Smooth muscle cell (in vitro differentiated cells): ENCODE data around the gene AMIGO2. TPM values are rescaled to one million over a fixed set of nuclear protein-coding genes. Genes with fewer than 3 reads are reported as not detected.
"Not testable (repeated sequence)": the region's sequence is repeated elsewhere in the genome, so short reads cannot be mapped to it uniquely, and the experiment has no call there.

Experiments
- DNase-seq: peaks from one replicate; lab custom pipeline; 2025; ENCODE audit not compliant: unreplicated experiment; lab: John Stamatoyannopoulos, UW
- H2AFZ ChIP-seq: fragments of 200-600 bp; sonication (generic); 2 replicates; pipeline ENCODE4 v1.6.0; 2016; ENCODE audit warnings: antibody characterized with exemption, low read depth, mild to moderate bottlenecking
- H3F3A ChIP-seq: fragments of 200-600 bp; sonication (generic); 2 replicates; pipeline ENCODE4 v1.6.0; 2017; ENCODE audit warnings: antibody characterized with exemption, low read depth
- H3K27ac ChIP-seq: fragments of 200-600 bp; sonication (generic); 2 replicates; pipeline ENCODE4 v1.5.1; 2016; ENCODE audit warnings: low read depth, mild to moderate bottlenecking
- H3K27me3 ChIP-seq: fragments of 200-600 bp; sonication (generic); 2 replicates; pipeline ENCODE4 v1.6.1; 2016; ENCODE audit warnings: low read depth, mild to moderate bottlenecking
- H3K36me3 ChIP-seq: fragments of 200-600 bp; sonication (generic); 2 replicates; pipeline ENCODE4 v1.5.1; 2016; ENCODE audit warnings: low read depth
- H3K4me1 ChIP-seq: fragments of 200-600 bp; sonication (generic); 2 replicates; pipeline ENCODE4 v1.5.1; 2016; ENCODE audit warnings: low read depth
- H3K4me2 ChIP-seq: fragments of 200-600 bp; sonication (generic); 2 replicates; pipeline ENCODE4 v1.6.0; 2016; ENCODE audit warnings: mild to moderate bottlenecking
- H3K4me3 ChIP-seq: fragments of 200-600 bp; sonication (generic); 2 replicates; pipeline ENCODE4 v1.5.1; 2016; ENCODE audit warnings: mild to moderate bottlenecking
- H3K79me2 ChIP-seq: fragments of 200-600 bp; sonication (generic); 2 replicates; pipeline ENCODE4 v1.6.0; 2016; ENCODE audit warnings: low read depth, mild to moderate bottlenecking
- H3K9ac ChIP-seq: fragments of 200-600 bp; sonication (generic); 2 replicates; pipeline ENCODE4 v1.6.0; 2016; ENCODE audit warnings: low read depth
- H3K9me3 ChIP-seq: fragments of 200-600 bp; sonication (generic); replicated peaks from 2 replicates; pipeline ENCODE4 v1.5.1; 2016; ENCODE audit warnings: low read depth
- H4K20me1 ChIP-seq: fragments of 200-600 bp; sonication (generic); 2 replicates; pipeline ENCODE4 v1.6.0; 2016; ENCODE audit warnings: low read depth
- CTCF ChIP-seq: fragments of 200-600 bp; sonication (generic); IDR thresholded peaks from 2 replicates; pipeline ENCODE4 v1.5.1; 2017; ENCODE audit warnings: borderline replicate concordance, mild to moderate bottlenecking, antibody characterized with exemption; ENCODE audit not compliant: insufficient read depth, poor library complexity, severe bottlenecking
- WGBS: methylation state at CpG from one replicate; pipeline ENCODE4 v1.1.7; 2016; ENCODE audit warnings: low lambda C conversion rate; 5-methylcytosine and 5-hydroxymethylcytosine counted together
- polyA plus RNA-seq: library from polyadenylated mRNA; unstranded; fragments of >200 nt; fragmentation: Nextera tagmentation; extraction: Ambion mirVana; gene quantifications from 2 replicates; pipeline ENCODE4 v1.2.1, GENCODE V29; 2016
- total RNA-seq: library from RNA; depleted of rRNA; stranded (reverse); fragments of >200 nt; gene quantifications from 2 replicates; pipeline ENCODE4 v1.2.3, GENCODE V29; 2014

AMIGO2 gene
- total and polyA plus RNA-seq, 2 experiments from 2014 or later, result 30.4 to 59.6 TPM

- Histone ChIP-seq H2AFZ (no peak overlapping the region), H3K4me2 (no peak overlapping the region), H3F3A (no peaks in the 10 kb centered on the region), H3K4me1 (peaks cover 5% of the 10 kb centered on the region), H3K27ac (no peak overlapping the region), H4K20me1 (no peaks in the 10 kb centered on the region), H3K9ac (no peak overlapping the region), H3K9me3 (no peaks in the 10 kb centered on the region), H3K27me3 (no peaks in the 10 kb centered on the region), H3K79me2 (no peaks in the 10 kb centered on the region), H3K4me3 (no peak overlapping the region), H3K36me3 (no peaks in the 10 kb centered on the region)
- no peak for TF ChIP-seq CTCF
- WGBS, result 85% methylated on average over 6 of the region's 6 CpGs
- DNase-seq, result no peak
Measured at GRCh38 chr12:47066278-47067025, 13.3 kb downstream of the AMIGO2 start.

- no peaks in the 10 kb centered on the region for H3K36me3 ChIP-seq
- no peak overlapping the region for H3K9ac ChIP-seq
- H4K20me1 ChIP-seq, result no peaks in the 10 kb centered on the region
- no peaks in the 10 kb centered on the region for H3K27me3 ChIP-seq
- no peak for DNase-seq
- no peaks in the 10 kb centered on the region for H3K9me3 ChIP-seq
- H3K27ac ChIP-seq, result no peak overlapping the region
- peaks cover 5% of the 10 kb centered on the region for H3K4me1 ChIP-seq
- TF ChIP-seq CTCF, result no peak
- no peak overlapping the region for H3K4me2 ChIP-seq
- H3F3A ChIP-seq, result no peaks in the 10 kb centered on the region
- H2AFZ ChIP-seq, result no peak overlapping the region
- H3K4me3 ChIP-seq, result no peak overlapping the region
- WGBS, result 94% methylated on average over 1 of the region's 1 CpG
- H3K79me2 ChIP-seq, result no peaks in the 10 kb centered on the region
Measured at GRCh38 chr12:47065546-47065945, 14.2 kb downstream of the AMIGO2 start.

- not testable (repeated sequence) for H4K20me1 ChIP-seq, H3K36me3 ChIP-seq, H3K9me3 ChIP-seq, H3K9ac ChIP-seq, H3K4me3 ChIP-seq, H2AFZ ChIP-seq, H3K4me1 ChIP-seq, H3F3A ChIP-seq, H3K79me2 ChIP-seq, H3K27ac ChIP-seq, H3K27me3 ChIP-seq, DNase-seq, H3K4me2 ChIP-seq
- WGBS, result 83% methylated on average over 2 of the region's 2 CpGs
Measured at GRCh38 chr12:47058640-47059039, 21.1 kb downstream of the AMIGO2 start.

- not testable (repeated sequence) for H2AFZ ChIP-seq, H3K4me1 ChIP-seq, H3K79me2 ChIP-seq, H3K36me3 ChIP-seq, H3K9me3 ChIP-seq, H3K9ac ChIP-seq, H4K20me1 ChIP-seq, H3K4me3 ChIP-seq, H3K27me3 ChIP-seq, H3K27ac ChIP-seq, H3K4me2 ChIP-seq, H3F3A ChIP-seq, DNase-seq
- 95% methylated on average over 12 of the region's 12 CpGs for WGBS
Measured at GRCh38 chr12:47056944-47057343, 22.8 kb downstream of the AMIGO2 start.

GRCh38 chr12:47055856-47056255 lies 23.9 kb downstream of the AMIGO2 start:
- H3K4me3 ChIP-seq, H3K4me2 ChIP-seq, H3K36me3 ChIP-seq, DNase-seq, H3K9ac ChIP-seq, H3K9me3 ChIP-seq, H3K79me2 ChIP-seq, H3K4me1 ChIP-seq, H3F3A ChIP-seq, H2AFZ ChIP-seq, H3K27ac ChIP-seq, H3K27me3 ChIP-seq, H4K20me1 ChIP-seq: not testable (repeated sequence)
- WGBS, result 61% methylated on average over 3 of the region's 3 CpGs
